Mucosa of rectum (tissue), 2 donors: ENCODE results near the gene PHACTR4.

Source experiments
- H3K27ac ChIP-seq, 2 donors: one replicate each; pipeline ENCODE4 v1.7.0; 2013; ENCODE audit warnings: inconsistent platforms in 2 of 2, low read depth in 2 of 2, low read length in 2 of 2
- H3K27me3 ChIP-seq, 2 donors: one replicate each; pipeline ENCODE4 v1.7.0; 2013; ENCODE audit warnings: low read length in 2 of 2; ENCODE audit not compliant: control insufficient read depth in 2 of 2, insufficient read depth in 2 of 2
- H3K36me3 ChIP-seq, 2 donors: one replicate each; pipeline ENCODE4 v1.7.0; 2013; ENCODE audit warnings: low read length in 2 of 2; ENCODE audit not compliant: control insufficient read depth in 2 of 2, insufficient read depth in 2 of 2
- H3K4me1 ChIP-seq, 2 donors: one replicate each; pipeline ENCODE4 v1.7.0; 2013; ENCODE audit warnings: low read length in 2 of 2, mild to moderate bottlenecking in 1 of 2; ENCODE audit not compliant: control insufficient read depth in 2 of 2, insufficient read depth in 2 of 2
- H3K4me3 ChIP-seq, 2 donors: one replicate each; pipeline ENCODE4 v1.7.0; 2013; ENCODE audit warnings: low read length in 2 of 2
- H3K9ac ChIP-seq, 2 donors: one replicate each; pipeline ENCODE4 v1.7.0; 2013; ENCODE audit warnings: low read length in 2 of 2, low read depth in 1 of 2, mild to moderate bottlenecking in 1 of 2
- H3K9me3 ChIP-seq, 2 donors: one replicate each; pipeline ENCODE4 v1.7.0; 2013; ENCODE audit warnings: low read length in 2 of 2; ENCODE audit not compliant: control insufficient read depth in 2 of 2
- donor health status: healthy.
- donor health status: Normal muscosa, but diverticular disease.

PHACTR4 gene

DNA sequence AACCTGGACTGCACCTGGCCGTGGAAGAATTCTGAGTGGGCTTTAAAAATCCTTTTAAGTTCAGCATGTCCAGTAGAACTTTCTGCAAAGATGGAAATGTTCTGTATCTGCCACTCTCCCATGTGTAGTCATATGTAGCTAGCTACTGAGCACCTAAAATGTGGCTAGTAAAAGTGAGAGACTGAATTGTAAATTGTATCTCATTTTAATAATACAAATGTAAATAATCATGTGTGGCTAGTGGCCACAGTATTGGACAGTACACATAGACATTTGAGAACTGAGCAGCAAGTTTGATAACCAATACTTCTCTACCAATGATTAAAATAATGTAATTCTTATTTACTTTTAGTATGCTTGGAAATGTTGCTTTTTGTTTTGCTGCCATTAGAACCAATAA lies 57.3 kb downstream of the PHACTR4 start:
- H3K27me3 ChIP-seq, result no peaks in the 10 kb centered on the region
- H3K9me3 ChIP-seq, result no peaks in the 10 kb centered on the region
- peaks cover 0 to 2% of the 10 kb centered on the region in 2 donors for H3K36me3 ChIP-seq
- no peak overlapping the region for H3K27ac ChIP-seq
- H3K9ac ChIP-seq, result no peak overlapping the region
- H3K4me1 ChIP-seq, result no peaks in the 10 kb centered on the region
- no peak overlapping the region for H3K4me3 ChIP-seq

DNA sequence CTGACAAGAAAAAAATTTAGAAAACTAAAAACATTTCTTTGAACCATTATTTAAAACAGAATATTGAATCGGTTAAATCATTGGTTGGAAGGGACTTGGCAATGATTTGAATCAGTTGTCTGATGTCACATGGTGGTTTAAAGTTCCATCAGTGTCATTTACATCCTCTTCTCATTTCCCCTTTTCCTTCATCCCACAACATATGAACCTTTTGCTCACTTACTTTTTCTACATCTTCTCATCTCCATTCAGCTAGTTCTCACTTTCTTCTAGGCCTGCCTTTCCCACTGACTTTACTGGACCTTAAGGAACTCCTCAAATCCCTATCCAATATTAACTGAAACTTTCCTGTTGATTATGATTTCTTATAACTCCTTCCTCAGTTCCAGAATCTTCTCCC lies 58.5 kb downstream of the PHACTR4 start:
- peaks cover 0 to 2% of the 10 kb centered on the region in 2 donors for H3K36me3 ChIP-seq
- no peak overlapping the region for H3K4me3 ChIP-seq
- no peaks in the 10 kb centered on the region for H3K4me1 ChIP-seq
- no peaks in the 10 kb centered on the region for H3K27me3 ChIP-seq
- no peak overlapping the region for H3K9ac ChIP-seq
- no peak overlapping the region for H3K27ac ChIP-seq
- no peaks in the 10 kb centered on the region for H3K9me3 ChIP-seq

- no peaks in the 10 kb centered on the region for H3K4me1 ChIP-seq
- no peak overlapping the region for H3K27ac ChIP-seq
- H3K9ac ChIP-seq, result no peak overlapping the region
- H3K27me3 ChIP-seq, result no peaks in the 10 kb centered on the region
- no peaks in the 10 kb centered on the region for H3K9me3 ChIP-seq
- H3K4me3 ChIP-seq, result no peak overlapping the region
- peaks cover 0 to 2% of the 10 kb centered on the region in 2 donors for H3K36me3 ChIP-seq
These were observed 59.5 kb downstream of the PHACTR4 start for GRCh38 chr1:28428990-28429520.

- Histone ChIP-seq H3K36me3 (no peaks in the 10 kb centered on the region), H3K9me3 (no peaks in the 10 kb centered on the region), H3K4me1 (peaks cover 6 to 16% of the 10 kb centered on the region in 2 donors), H3K4me3 (no peak overlapping the region), H3K27me3 (no peaks in the 10 kb centered on the region), H3K9ac (no peak overlapping the region), H3K27ac (no peak overlapping the region)
These were observed 66.8 kb downstream of the PHACTR4 start for GRCh38 chr1:28436211-28436769.

DNA sequence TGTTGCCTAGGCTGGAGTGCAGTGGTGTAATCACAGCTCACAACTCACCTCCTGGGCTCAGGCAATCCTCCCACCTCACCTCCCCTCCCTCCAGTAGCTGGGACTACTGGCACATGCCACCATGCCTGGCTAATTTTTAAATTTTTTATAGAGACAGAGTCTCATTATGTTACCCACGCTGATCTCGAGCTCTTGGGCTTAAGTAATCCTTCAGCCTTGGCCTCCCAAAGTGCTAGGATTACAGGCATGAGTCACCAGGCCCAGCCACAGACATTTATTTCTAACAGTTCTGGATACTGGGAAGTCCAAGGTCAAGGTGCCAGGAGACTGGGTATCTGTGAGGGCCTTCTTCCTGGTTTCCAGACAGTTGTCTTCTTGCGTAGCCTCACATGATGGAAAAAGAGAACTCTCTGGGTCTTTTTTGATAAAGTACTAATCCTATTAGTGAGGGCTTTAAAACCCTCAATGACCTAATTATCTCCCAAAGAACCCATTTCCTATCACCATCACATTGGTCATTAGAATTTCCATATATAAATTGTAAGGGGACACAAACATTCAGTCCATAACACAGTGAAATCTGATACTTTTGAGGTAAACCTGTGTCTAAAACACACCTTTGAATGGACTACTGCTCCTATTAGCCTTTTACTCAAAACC lies 67.9 kb downstream of the PHACTR4 start:
- Histone ChIP-seq H3K4me1 (peaks cover 6 to 16% of the 10 kb centered on the region in 2 donors), H3K27ac (peak overlapping the region; percentile 44 to 68), H3K9me3 (no peaks in the 10 kb centered on the region), H3K9ac (peak overlapping the region in 1 of 2 donors; percentile 33), H3K36me3 (no peaks in the 10 kb centered on the region), H3K4me3 (peak overlapping the region in 1 of 2 donors; percentile 5), H3K27me3 (no peaks in the 10 kb centered on the region)

DNA sequence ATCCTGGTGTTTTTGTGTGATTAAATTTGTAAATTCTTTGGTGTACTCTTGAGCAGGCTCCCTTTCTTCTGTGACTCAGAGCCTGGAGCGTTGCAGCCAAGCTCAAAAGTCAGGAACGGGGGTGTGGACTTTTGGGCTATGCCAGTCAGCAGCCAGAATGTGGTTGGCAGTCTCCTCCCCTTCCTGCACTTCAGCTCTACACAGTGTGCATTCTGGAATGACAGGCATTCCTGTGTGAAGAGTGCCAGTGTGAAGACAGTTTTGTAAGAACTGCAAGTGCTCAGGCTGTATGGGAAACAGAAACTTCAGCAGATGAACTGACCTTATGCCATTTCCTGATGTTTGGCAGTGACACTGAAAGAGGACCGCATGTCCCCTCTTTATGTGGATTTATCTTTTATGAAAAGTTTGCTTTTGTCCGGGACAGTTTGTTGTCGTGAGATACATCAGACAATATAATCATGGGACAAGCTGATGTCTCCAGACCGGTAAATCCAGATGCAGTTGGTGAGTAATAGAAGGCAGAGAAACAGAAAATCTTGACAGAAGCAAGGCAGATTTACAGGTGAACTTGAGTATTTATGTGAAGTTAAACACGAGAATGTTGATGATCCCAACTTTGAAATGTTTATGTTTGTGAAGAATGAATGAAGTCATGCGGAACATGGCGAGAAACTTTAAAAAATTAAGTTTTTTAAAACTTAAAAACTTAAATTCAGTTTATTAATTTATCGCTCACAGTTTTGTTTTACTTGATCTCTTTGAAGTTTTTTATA lies 68.6 kb downstream of the PHACTR4 start:
- Histone ChIP-seq H3K4me1 (peaks cover 6 to 16% of the 10 kb centered on the region in 2 donors), H3K4me3 (peak overlapping the region; percentile 28 to 33), H3K27me3 (no peaks in the 10 kb centered on the region), H3K27ac (peak overlapping the region; percentile 44 to 68), H3K9ac (peak overlapping the region in 1 of 2 donors; percentile 35), H3K9me3 (no peaks in the 10 kb centered on the region), H3K36me3 (no peaks in the 10 kb centered on the region)

GRCh38 chr1:28439320-28439719 lies 69.8 kb downstream of the PHACTR4 start:
- H3K9me3 ChIP-seq, result no peaks in the 10 kb centered on the region
- H3K4me1 ChIP-seq, result peaks cover 6 to 16% of the 10 kb centered on the region in 2 donors
- H3K27me3 ChIP-seq, result no peaks in the 10 kb centered on the region
- H3K9ac ChIP-seq, result no peak overlapping the region
- H3K4me3 ChIP-seq, result no peak overlapping the region
- H3K27ac ChIP-seq, result no peak overlapping the region
- H3K36me3 ChIP-seq, result no peaks in the 10 kb centered on the region

GRCh38 chr1:28441674-28442073 lies 72.1 kb downstream of the PHACTR4 start:
- Histone ChIP-seq H3K4me1 (peaks cover 6 to 16% of the 10 kb centered on the region in 2 donors), H3K27me3 (no peaks in the 10 kb centered on the region), H3K36me3 (no peaks in the 10 kb centered on the region), H3K9ac (no peak overlapping the region), H3K9me3 (no peaks in the 10 kb centered on the region), H3K4me3 (no peak overlapping the region), H3K27ac (no peak overlapping the region)

DNA sequence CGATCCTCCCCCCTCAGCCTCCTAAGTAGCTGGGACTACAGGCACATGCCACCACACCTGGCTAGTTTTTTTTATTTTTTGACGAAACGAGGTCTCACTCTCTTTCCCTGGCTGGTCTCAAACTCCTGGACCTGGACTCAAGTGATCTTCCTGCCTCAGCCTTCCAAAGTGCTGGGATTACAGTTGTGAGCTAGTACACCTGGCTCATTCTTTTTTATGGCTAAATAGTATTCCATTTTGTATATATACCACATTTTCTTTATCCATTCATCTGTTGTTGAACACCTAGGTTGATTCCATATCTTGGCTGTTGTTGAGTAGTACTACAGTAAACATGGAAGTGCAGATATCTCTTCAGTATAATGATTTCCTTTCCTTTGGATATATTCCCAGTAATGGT lies 74.0 kb downstream of the PHACTR4 start:
- Histone ChIP-seq H3K27me3 (no peaks in the 10 kb centered on the region), H3K36me3 (no peaks in the 10 kb centered on the region), H3K27ac (no peak overlapping the region), H3K4me1 (no peaks in the 10 kb centered on the region), H3K9me3 (no peaks in the 10 kb centered on the region), H3K9ac (no peak overlapping the region), H3K4me3 (no peak overlapping the region)

- H3K9ac ChIP-seq, result no peak overlapping the region
- no peaks in the 10 kb centered on the region for H3K9me3 ChIP-seq
- H3K27me3 ChIP-seq, result no peaks in the 10 kb centered on the region
- peaks cover 0 to 2% of the 10 kb centered on the region in 2 donors for H3K4me1 ChIP-seq
- peaks cover 0 to 2% of the 10 kb centered on the region in 2 donors for H3K36me3 ChIP-seq
- no peak overlapping the region for H3K27ac ChIP-seq
- H3K4me3 ChIP-seq, result no peak overlapping the region
These were observed 78.1 kb downstream of the PHACTR4 start for GRCh38 chr1:28447679-28448078.
